ENCODE measurements around the gene CLSTN3.
"Not testable (repeated sequence)": the region's sequence is repeated elsewhere in the genome, so short reads cannot be mapped to it uniquely, and the experiment has no call there.

CLSTN3 gene

GRCh38 chr12:7106082-7106481 is 24.1 kb upstream of the CLSTN3 start:
- no peak for DNase-seq

- DNase-seq: not testable (repeated sequence)
Observed at GRCh38 chr12:7107181-7107580, 23.0 kb upstream of the CLSTN3 start.

GRCh38 chr12:7107636-7108002 is 22.6 kb upstream of the CLSTN3 start:
- no peak for DNase-seq

GRCh38 chr12:7108003-7108795 is 22.0 kb upstream of the CLSTN3 start:
- DNase-seq: peak; percentile 81

- DNase-seq: peak; percentile 91
Observed at GRCh38 chr12:7108796-7109571, 21.2 kb upstream of the CLSTN3 start, which contains the start of gene C1RL. Gene C1RL, minus strand, starts transcription at chr12:7109214. Its CDS starts 34 bp downstream, at chr12:7109180.

- no peak for DNase-seq
Observed at GRCh38 chr12:7109572-7109920, 20.6 kb upstream of the CLSTN3 start.

GRCh38 chr12:7110661-7111060 is 19.5 kb upstream of the CLSTN3 start:
- DNase-seq: no peak

- DNase-seq: peak; percentile 74
Observed at GRCh38 chr12:7112041-7112440, 18.1 kb upstream of the CLSTN3 start.

GRCh38 chr12:7113389-7113871 is 16.7 kb upstream of the CLSTN3 start:
- DNase-seq: no peak

- no peak for DNase-seq
Observed at GRCh38 chr12:7114008-7114407, 16.2 kb upstream of the CLSTN3 start.

- DNase-seq: no peak
Observed at GRCh38 chr12:7114851-7115250, 15.3 kb upstream of the CLSTN3 start.

GRCh38 chr12:7116196-7116595 is 14.0 kb upstream of the CLSTN3 start:
- DNase-seq: no peak

- no peak for DNase-seq
Observed at GRCh38 chr12:7116916-7117315, 13.3 kb upstream of the CLSTN3 start.

- no peak for DNase-seq
Observed at GRCh38 chr12:7117670-7118069, 12.5 kb upstream of the CLSTN3 start.

- DNase-seq: no peak
Observed at GRCh38 chr12:7118881-7119280, 11.3 kb upstream of the CLSTN3 start.

GRCh38 chr12:7120166-7120565 is 10.0 kb upstream of the CLSTN3 start:
- DNase-seq: no peak

GRCh38 chr12:7121324-7121723 is 8.8 kb upstream of the CLSTN3 start:
- DNase-seq: no peak

GRCh38 chr12:7122811-7123769 is 7.1 kb upstream of the CLSTN3 start:
- no peak for DNase-seq

GRCh38 chr12:7123806-7124522 is 6.2 kb upstream of the CLSTN3 start:
- no peak for DNase-seq

- DNase-seq: no peak
Observed at GRCh38 chr12:7125632-7126227, 4.4 kb upstream of the CLSTN3 start.

GRCh38 chr12:7127916-7128626 is 2.1 kb upstream of the CLSTN3 start:
- no peak for DNase-seq
